NB4 (cell line): ENCODE measurements around the gene TNFRSF14.

ENCODE experiments used
- DNase-seq: peaks from one replicate; pipeline ENCODE4 v3.0.0; 2010; ENCODE audit warnings: low read depth
- H3K4me3 ChIP-seq: one replicate; pipeline ENCODE4 v1.5.1; 2011; ENCODE audit warnings: mild to moderate bottlenecking, low read depth, low read length, moderate library complexity
- CTCF ChIP-seq: IDR thresholded peaks from one replicate; pipeline ENCODE4 v1.5.1; 2012; ENCODE audit warnings: low read depth, low read length
- MAX ChIP-seq: IDR thresholded peaks from 2 replicates; pipeline ENCODE4 v1.6.1; 2011; ENCODE audit warnings: low read depth, low read length
- MYC ChIP-seq: IDR thresholded peaks from 2 replicates; pipeline ENCODE4 v1.6.1; 2011; ENCODE audit warnings: low read depth, low read length
- POLR2A ChIP-seq: IDR thresholded peaks from 2 replicates; pipeline ENCODE4 v1.6.1; 2011; ENCODE audit warnings: mild to moderate bottlenecking; ENCODE audit not compliant: insufficient read length; ENCODE audit errors: extremely low read depth

TNFRSF14 gene

GRCh38 chr1:2557482-2558400 lies 1.6 kb downstream of the TNFRSF14 start:
- TF ChIP-seq CTCF = no peak
- no peak for TF ChIP-seq MYC
- no peak for TF ChIP-seq POLR2A
- TF ChIP-seq MAX = no peak
- no peak for DNase-seq
- no peak overlapping the region for H3K4me3 ChIP-seq

GRCh38 chr1:2558420-2558819 lies 2.2 kb downstream of the TNFRSF14 start:
- no peak overlapping the region for H3K4me3 ChIP-seq
- DNase-seq = no peak
- TF ChIP-seq MAX = no peak
- TF ChIP-seq MYC = no peak
- no peak for TF ChIP-seq POLR2A
- no peak for TF ChIP-seq CTCF

- no peak overlapping the region for H3K4me3 ChIP-seq
- no peak for DNase-seq
- no peak for TF ChIP-seq MAX
- TF ChIP-seq CTCF = no peak
- no peak for TF ChIP-seq POLR2A
- no peak for TF ChIP-seq MYC
Measured at GRCh38 chr1:2558861-2559260, 2.7 kb downstream of the TNFRSF14 start.

- no peak overlapping the region for H3K4me3 ChIP-seq
- TF ChIP-seq CTCF = no peak
- no peak for TF ChIP-seq MYC
- TF ChIP-seq POLR2A = no peak
- DNase-seq = no peak
Measured at GRCh38 chr1:2559509-2560298, 3.5 kb downstream of the TNFRSF14 start.

- H3K4me3 ChIP-seq = no peak overlapping the region
- DNase-seq = no peak
- TF ChIP-seq POLR2A = no peak
- no peak for TF ChIP-seq MYC
- no peak for TF ChIP-seq CTCF
- no peak for TF ChIP-seq MAX
Measured at GRCh38 chr1:2560299-2561073, 4.3 kb downstream of the TNFRSF14 start.
